Measurements from ENCODE around the gene TRIM33. TPM values are rescaled to one million over a fixed set of nuclear protein-coding genes. Genes with fewer than 3 reads are reported as not detected.

TRIM33 gene
- polyA plus RNA-seq, 1 of the 3 experiments (the other 2 are of a cell fraction) = 6.3 TPM

- Histone ChIP-seq H3K27ac (ENCODE audit: low read depth in 2 of 2, low read length in 1 of 2) (no peak overlapping the region), H3K9me3 (no peaks in the 10 kb centered on the region), H3K4me2 (no peak overlapping the region), H3K4me1 (ENCODE audit: control insufficient read depth in 1 of 2, insufficient read depth in 2 of 2, low read depth in 1 of 2, low read length in 1 of 2) (no peaks in the 10 kb centered on the region), H3K9me2 (no peaks in the 10 kb centered on the region), H3K4me3 (ENCODE audit: low read depth in 2 of 2, low read length in 1 of 2) (no peak overlapping the region), H2AFZ (ENCODE audit: low read depth) (no peak overlapping the region), H3K9ac (no peak overlapping the region), H3F3A (replicated peaks; ENCODE audit: insufficient read depth) (no peaks in the 10 kb centered on the region), H3K27me3 (ENCODE audit: insufficient read depth) (no peaks in the 10 kb centered on the region), H3K36me3 (replicated peaks in 1 of 2; ENCODE audit: control insufficient read depth in 1 of 2, insufficient read depth in 2 of 2, low read length in 1 of 2) (no peaks in the 10 kb centered on the region), H4K20me1 (ENCODE audit: insufficient read depth) (no peaks in the 10 kb centered on the region), H3K79me2 (ENCODE audit: insufficient read depth) (no peaks in the 10 kb centered on the region)
- TF ChIP-seq FOXM1 (IDR thresholded peaks at IDR 0.05; ENCODE audit: low read depth) (no peak), USF2 (IDR thresholded peaks at IDR 0.05; ENCODE audit: borderline replicate concordance, low read depth, low read length) (no peak), MAX (IDR thresholded peaks at IDR 0.05; ENCODE audit: low read depth) (no peak), CHD2 (IDR thresholded peaks at IDR 0.05; ENCODE audit: low read length, partially characterized antibody) (no peak), MXI1 (IDR thresholded peaks at IDR 0.05; ENCODE audit: low read depth, low read length) (no peak), RFX5 (IDR thresholded peaks at IDR 0.05; ENCODE audit: low read length) (no peak), MEF2A (IDR thresholded peaks at IDR 0.05; ENCODE audit: borderline replicate concordance, low read depth) (no peak), POLR2AphosphoS5 (IDR thresholded peaks at IDR 0.05; ENCODE audit: low read depth, low read length) (no peak), GATA2 (CRISPR knock-in tag; IDR thresholded peaks at IDR 0.05) (no peak), CTCF (IDR thresholded peaks at IDR 0.05) (no peak), YY1 (IDR thresholded peaks at IDR 0.05; ENCODE audit: low read depth) (no peak), NFIC (IDR thresholded peaks at IDR 0.05; ENCODE audit: borderline replicate concordance) (no peak), RXRA (IDR thresholded peaks at IDR 0.05; ENCODE audit: borderline replicate concordance, low read depth) (no peak), RAD21 (IDR thresholded peaks at IDR 0.05; ENCODE audit: low read length) (no peak), RCOR1 (IDR thresholded peaks at IDR 0.05; ENCODE audit: low read length) (no peak)
- TF ChIP-seq, protein P1, sequence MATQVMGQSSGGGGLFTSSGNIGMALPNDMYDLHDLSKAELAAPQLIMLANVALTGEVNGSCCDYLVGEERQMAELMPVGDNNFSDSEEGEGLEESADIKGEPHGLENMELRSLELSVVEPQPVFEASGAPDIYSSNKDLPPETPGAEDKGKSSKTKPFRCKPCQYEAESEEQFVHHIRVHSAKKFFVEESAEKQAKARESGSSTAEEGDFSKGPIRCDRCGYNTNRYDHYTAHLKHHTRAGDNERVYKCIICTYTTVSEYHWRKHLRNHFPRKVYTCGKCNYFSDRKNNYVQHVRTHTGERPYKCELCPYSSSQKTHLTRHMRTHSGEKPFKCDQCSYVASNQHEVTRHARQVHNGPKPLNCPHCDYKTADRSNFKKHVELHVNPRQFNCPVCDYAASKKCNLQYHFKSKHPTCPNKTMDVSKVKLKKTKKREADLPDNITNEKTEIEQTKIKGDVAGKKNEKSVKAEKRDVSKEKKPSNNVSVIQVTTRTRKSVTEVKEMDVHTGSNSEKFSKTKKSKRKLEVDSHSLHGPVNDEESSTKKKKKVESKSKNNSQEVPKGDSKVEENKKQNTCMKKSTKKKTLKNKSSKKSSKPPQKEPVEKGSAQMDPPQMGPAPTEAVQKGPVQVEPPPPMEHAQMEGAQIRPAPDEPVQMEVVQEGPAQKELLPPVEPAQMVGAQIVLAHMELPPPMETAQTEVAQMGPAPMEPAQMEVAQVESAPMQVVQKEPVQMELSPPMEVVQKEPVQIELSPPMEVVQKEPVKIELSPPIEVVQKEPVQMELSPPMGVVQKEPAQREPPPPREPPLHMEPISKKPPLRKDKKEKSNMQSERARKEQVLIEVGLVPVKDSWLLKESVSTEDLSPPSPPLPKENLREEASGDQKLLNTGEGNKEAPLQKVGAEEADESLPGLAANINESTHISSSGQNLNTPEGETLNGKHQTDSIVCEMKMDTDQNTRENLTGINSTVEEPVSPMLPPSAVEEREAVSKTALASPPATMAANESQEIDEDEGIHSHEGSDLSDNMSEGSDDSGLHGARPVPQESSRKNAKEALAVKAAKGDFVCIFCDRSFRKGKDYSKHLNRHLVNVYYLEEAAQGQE (IDR thresholded peaks at IDR 0.05; ENCODE audit: low read depth, low read length) = no peak
- ChIA-PET CTCF (no interaction called here), POLR2A (no interaction called here)
- 49% methylated on average over 2 of the region's 2 CpGs for WGBS (ENCODE audit: low lambda C conversion rate)
- DNase-seq = no peak
Measured at GRCh38 chr1:114545796-114546195, 34.8 kb upstream of the TRIM33 start.
